Right ventricle myocardium superior (tissue), 1 donor: ENCODE data around the gene CACNB1. TPM values are rescaled to one million over a fixed set of nuclear protein-coding genes. Genes with fewer than 3 reads are reported as not detected.
"Not testable (repeated sequence)": the region's sequence is repeated elsewhere in the genome, so short reads cannot be mapped to it uniquely, and the experiment has no call there.

Experiments used
- ATAC-seq: fragments of 200-7000 bp; cut with Tn5 transposase; one replicate; pipeline ENCODE4 v1.9.1; 2020; ENCODE audit warnings: mild to moderate bottlenecking; ENCODE audit not compliant: poor library complexity
- DNase-seq: peaks from one replicate; pipeline ENCODE4 v3.0.0-alpha.2; 2020
- intact Hi-C: fragments of 100-400 bp; cut with DNase I; formaldehyde crosslinking; loops from one replicate; pipeline ENCODE4 v1.11.2; 2022
- total RNA-seq: library from RNA; stranded (reverse); fragmentation: NEBNext Ultra II Directional; extraction: Animal tissue kit (Norgen Biotek cat#: 25700); gene quantifications from one replicate; pipeline ENCODE4 v1.2.1, GENCODE V29; 2021
- donor health status: DM: no; HTN: yes; CAD: no; lungs with severe emphysema.

The CACNB1 gene
- total RNA-seq, 1 donor from 2014 or later: 4.6 TPM

- intact Hi-C loops: no loop called here
- DNase-seq: peak; percentile 94
- peak; percentile 85 for ATAC-seq
Observed at GRCh38 chr17:39144416-39144840, 53.0 kb downstream of the CACNB1 start.

- intact Hi-C loops: no loop called here
- ATAC-seq: peak; percentile 78
- DNase-seq: peak; percentile 90
Observed at GRCh38 chr17:39143552-39144093, 53.8 kb downstream of the CACNB1 start.

- intact Hi-C loops: no loop called here
- DNase-seq: no peak
- ATAC-seq: no peak
Observed at GRCh38 chr17:39141915-39142664, 55.4 kb downstream of the CACNB1 start.

- intact Hi-C loops: no loop called here
- no peak for ATAC-seq
- DNase-seq: no peak
Observed at GRCh38 chr17:39141294-39141693, 56.2 kb downstream of the CACNB1 start.

GRCh38 chr17:39139561-39139960, 57.9 kb downstream of the CACNB1 start:
- ATAC-seq (no peak), DNase-seq (no peak)
- intact Hi-C loops: no loop called here

GRCh38 chr17:39139161-39139511, 58.3 kb downstream of the CACNB1 start:
- intact Hi-C loops: no loop called here
- no peak for DNase-seq
- no peak for ATAC-seq

- intact Hi-C loops: no loop called here
- DNase-seq (no peak), ATAC-seq (no peak)
Observed at GRCh38 chr17:39138431-39139160, 58.9 kb downstream of the CACNB1 start.

GRCh38 chr17:39134878-39135277, 62.6 kb downstream of the CACNB1 start:
- intact Hi-C loops: no loop called here

GRCh38 chr17:39132192-39132610, 65.3 kb downstream of the CACNB1 start:
- ATAC-seq: peak; percentile 78
- intact Hi-C loops: no loop called here
- DNase-seq: peak; percentile 55

More at GRCh38 chr17:39134878-39135277, 62.6 kb downstream of the CACNB1 start:
- DNase-seq (peak; percentile 6), ATAC-seq (no peak)

GRCh38 chr17:39131616-39132015, 65.9 kb downstream of the CACNB1 start:
- peak; percentile 19 for ATAC-seq
- intact Hi-C loops: no loop called here
- peak; percentile 27 for DNase-seq

- intact Hi-C loops: no loop called here
- peak; percentile 1 for DNase-seq
- ATAC-seq: no peak
Observed at GRCh38 chr17:39130205-39130604, 67.3 kb downstream of the CACNB1 start.

- DNase-seq, intact Hi-C loops, ATAC-seq: not testable (repeated sequence)
Observed at GRCh38 chr17:39129544-39129943, 67.9 kb downstream of the CACNB1 start.

GRCh38 chr17:39126436-39126835, 71.0 kb downstream of the CACNB1 start:
- intact Hi-C loops: no loop called here
- DNase-seq (peak; percentile 4), ATAC-seq (no peak)

- DNase-seq (no peak), ATAC-seq (no peak)
- intact Hi-C loops: no loop called here
Observed at GRCh38 chr17:39125143-39125875, 72.2 kb downstream of the CACNB1 start.

GRCh38 chr17:39123627-39124026, 73.8 kb downstream of the CACNB1 start:
- peak; percentile 73 for ATAC-seq

More at GRCh38 chr17:39123627-39124026, 73.8 kb downstream of the CACNB1 start:
- peak; percentile 42 for DNase-seq
- intact Hi-C loops: no loop called here
